HepG2 (cell line): Measurements from ENCODE around the gene GRID1.

Experiments used
- CHD2 ChIP-seq: IDR thresholded peaks from 2 replicates; pipeline ENCODE4 v1.6.1; 2011; ENCODE audit warnings: low read depth, low read length, improper control_type of control experiment
- HNRNPUL1 ChIP-seq: fragments of 200-400 bp; formaldehyde crosslinking; IDR thresholded peaks from 2 replicates; pipeline ENCODE4 v1.6.1; 2017; ENCODE audit warnings: low read depth, mild to moderate bottlenecking, low read length, moderate library complexity
- PREB ChIP-seq: sonication (generic); formaldehyde crosslinking; IDR thresholded peaks from 2 replicates; pipeline ENCODE4 v1.4.0; 2020; ENCODE audit warnings: missing genetic modification reagents
- RNF2 ChIP-seq: fragments of 450-650 bp; conservative IDR thresholded peaks from 2 replicates; pipeline ENCODE4 v1.6.1; 2016; ENCODE audit warnings: low read depth
- ZFP36 ChIP-seq: fragments of 150-350 bp; IDR thresholded peaks from 2 replicates; pipeline ENCODE4 v1.6.1; 2018; ENCODE audit warnings: borderline replicate concordance, low read length, low read depth; ENCODE audit not compliant: partially characterized antibody
- ZNF746 ChIP-seq: sonication (generic); formaldehyde crosslinking; IDR thresholded peaks from 2 replicates; pipeline ENCODE4 v1.8.0; 2022; ENCODE audit warnings: mild to moderate bottlenecking, missing genetic modification reagents
- TF ChIP-seq, protein P1 (sequence below): sonication (generic); formaldehyde crosslinking; IDR thresholded peaks from 2 replicates; pipeline ENCODE4 v1.5.0; 2020; ENCODE audit warnings: mild to moderate bottlenecking, missing genetic modification reagents, moderate library complexity
- TF ChIP-seq, protein P2 (sequence below): IDR thresholded peaks from 2 replicates; pipeline ENCODE4 v1.6.1; 2012; ENCODE audit warnings: low read depth, low read length, improper control_type of control experiment
- TF ChIP-seq, protein P3 (sequence below): sonication (generic); formaldehyde crosslinking; IDR thresholded peaks from 2 replicates; pipeline ENCODE4 v1.5.1; 2020; ENCODE audit warnings: mild to moderate bottlenecking, moderate library complexity, missing genetic modification reagents

DNA sequence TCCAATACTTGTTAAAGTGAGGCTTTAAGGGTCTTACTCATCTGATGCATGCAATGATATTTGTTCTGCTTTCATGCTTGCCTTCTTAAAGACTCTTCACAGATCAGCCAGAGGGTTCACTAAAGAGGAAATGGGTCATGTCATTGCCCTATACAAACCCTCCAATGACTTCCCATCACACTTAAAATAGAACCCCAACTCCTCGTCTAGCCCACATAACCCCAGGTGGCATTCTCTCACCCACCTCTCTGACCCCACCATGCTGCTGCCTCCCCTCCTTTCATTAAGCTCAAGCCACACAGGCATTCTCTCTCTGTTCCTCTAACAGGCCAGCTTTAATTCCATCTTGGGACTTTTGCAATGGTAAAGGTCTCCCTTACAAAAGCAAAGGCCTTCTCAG is 253.6 kb downstream of the GRID1 start:
- TF ChIP-seq, protein P1, sequence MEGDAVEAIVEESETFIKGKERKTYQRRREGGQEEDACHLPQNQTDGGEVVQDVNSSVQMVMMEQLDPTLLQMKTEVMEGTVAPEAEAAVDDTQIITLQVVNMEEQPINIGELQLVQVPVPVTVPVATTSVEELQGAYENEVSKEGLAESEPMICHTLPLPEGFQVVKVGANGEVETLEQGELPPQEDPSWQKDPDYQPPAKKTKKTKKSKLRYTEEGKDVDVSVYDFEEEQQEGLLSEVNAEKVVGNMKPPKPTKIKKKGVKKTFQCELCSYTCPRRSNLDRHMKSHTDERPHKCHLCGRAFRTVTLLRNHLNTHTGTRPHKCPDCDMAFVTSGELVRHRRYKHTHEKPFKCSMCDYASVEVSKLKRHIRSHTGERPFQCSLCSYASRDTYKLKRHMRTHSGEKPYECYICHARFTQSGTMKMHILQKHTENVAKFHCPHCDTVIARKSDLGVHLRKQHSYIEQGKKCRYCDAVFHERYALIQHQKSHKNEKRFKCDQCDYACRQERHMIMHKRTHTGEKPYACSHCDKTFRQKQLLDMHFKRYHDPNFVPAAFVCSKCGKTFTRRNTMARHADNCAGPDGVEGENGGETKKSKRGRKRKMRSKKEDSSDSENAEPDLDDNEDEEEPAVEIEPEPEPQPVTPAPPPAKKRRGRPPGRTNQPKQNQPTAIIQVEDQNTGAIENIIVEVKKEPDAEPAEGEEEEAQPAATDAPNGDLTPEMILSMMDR (CRISPR knock-in tag) = no peak
- TF ChIP-seq ZNF746 (CRISPR knock-in tag) (no peak), HNRNPUL1 (no peak), ZFP36 (no peak), PREB (no peak), CHD2 (no peak), RNF2 (no peak)
- TF ChIP-seq, protein P2, sequence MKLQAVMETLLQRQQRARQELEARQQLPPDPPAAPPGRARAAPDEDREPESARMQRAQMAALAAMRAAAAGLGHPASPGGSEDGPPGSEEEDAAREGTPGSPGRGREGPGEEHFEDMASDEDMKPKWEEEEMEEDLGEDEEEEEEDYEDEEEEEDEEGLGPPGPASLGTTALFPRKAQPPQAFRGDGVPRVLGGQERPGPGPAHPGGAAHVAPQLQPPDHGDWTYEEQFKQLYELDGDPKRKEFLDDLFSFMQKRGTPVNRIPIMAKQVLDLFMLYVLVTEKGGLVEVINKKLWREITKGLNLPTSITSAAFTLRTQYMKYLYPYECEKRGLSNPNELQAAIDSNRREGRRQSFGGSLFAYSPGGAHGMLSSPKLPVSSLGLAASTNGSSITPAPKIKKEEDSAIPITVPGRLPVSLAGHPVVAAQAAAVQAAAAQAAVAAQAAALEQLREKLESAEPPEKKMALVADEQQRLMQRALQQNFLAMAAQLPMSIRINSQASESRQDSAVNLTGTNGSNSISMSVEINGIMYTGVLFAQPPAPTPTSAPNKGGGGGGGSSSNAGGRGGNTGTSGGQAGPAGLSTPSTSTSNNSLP = no peak
- TF ChIP-seq, protein P3, sequence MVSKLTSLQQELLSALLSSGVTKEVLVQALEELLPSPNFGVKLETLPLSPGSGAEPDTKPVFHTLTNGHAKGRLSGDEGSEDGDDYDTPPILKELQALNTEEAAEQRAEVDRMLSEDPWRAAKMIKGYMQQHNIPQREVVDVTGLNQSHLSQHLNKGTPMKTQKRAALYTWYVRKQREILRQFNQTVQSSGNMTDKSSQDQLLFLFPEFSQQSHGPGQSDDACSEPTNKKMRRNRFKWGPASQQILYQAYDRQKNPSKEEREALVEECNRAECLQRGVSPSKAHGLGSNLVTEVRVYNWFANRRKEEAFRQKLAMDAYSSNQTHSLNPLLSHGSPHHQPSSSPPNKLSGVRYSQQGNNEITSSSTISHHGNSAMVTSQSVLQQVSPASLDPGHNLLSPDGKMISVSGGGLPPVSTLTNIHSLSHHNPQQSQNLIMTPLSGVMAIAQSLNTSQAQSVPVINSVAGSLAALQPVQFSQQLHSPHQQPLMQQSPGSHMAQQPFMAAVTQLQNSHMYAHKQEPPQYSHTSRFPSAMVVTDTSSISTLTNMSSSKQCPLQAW (CRISPR knock-in tag) = no peak
